Body of pancreas (tissue), 4 donors: ENCODE data around the gene VPS37D. TPM values are rescaled to one million over a fixed set of nuclear protein-coding genes. Genes with fewer than 3 reads are reported as not detected.
A peak's percentile ranks its signal among the peaks of the same experiment; 100 is the strongest.

Experiments used
- ATAC-seq: fragments of 150-250 bp; one replicate; pipeline ENCODE4 v1.9.1; 2016
- DNase-seq, 4 donors: peaks; one replicate each; pipeline ENCODE4 v3.0.0-alpha.2; 2019
- H3K27ac ChIP-seq, 4 donors: fragments of 200-600 bp; sonication (generic); 1 replicate in 3 of 4; 2 replicates in 1 of 4; pipeline versions ENCODE4 v1.5.1 to v1.6.1; 2016 to 2019; ENCODE audit warnings: mild to moderate bottlenecking in 1 of 4, mixed read lengths in 1 of 4, moderate library complexity in 1 of 4
- H3K27me3 ChIP-seq, 2 donors: fragments of 200-600 bp; sonication (generic); one replicate each; pipeline ENCODE4 v1.6.0; 2016; ENCODE audit warnings: mild to moderate bottlenecking in 1 of 2
- H3K36me3 ChIP-seq, 2 donors: fragments of 200-600 bp; sonication (generic); replicated peaks in 1 of 2; 2 replicates each; pipeline ENCODE4 v1.5.1; 2016; ENCODE audit warnings: low read depth in 2 of 2; ENCODE audit not compliant: insufficient read depth in 1 of 2
- H3K4me1 ChIP-seq: fragments of 200-600 bp; sonication (generic); one replicate; pipeline ENCODE4 v1.6.0; 2016
- H3K4me3 ChIP-seq, 2 donors: fragments of 200-600 bp; sonication (generic); 1 replicate in 1 of 2; 2 replicates in 1 of 2; pipeline ENCODE4 v1.5.1; 2016 to 2019
- H3K9me3 ChIP-seq, 3 donors: fragments of 200-600 bp; sonication (generic); 1 replicate in 2 of 3; 2 replicates in 1 of 3; pipeline ENCODE4 v1.5.1; 2016
- CTCF ChIP-seq, 7 experiments: fragments of 450-650 bp in 4 of 7; fragments of 200-600 bp in 3 of 7; sonication (generic) in 3 of 7; IDR thresholded peaks; one replicate each; pipeline ENCODE4 v1.5.1; 2016 to 2019; ENCODE audit warnings: antibody characterized with exemption in 7 of 7
- POLR2A ChIP-seq, 3 donors: fragments of 450-650 bp; IDR thresholded peaks; one replicate each; pipeline ENCODE4 v1.6.1; 2016; ENCODE audit warnings: antibody characterized with exemption in 3 of 3, mild to moderate bottlenecking in 2 of 3
- WGBS, 2 donors: methylation state at CpG; one replicate each; pipeline ENCODE4 v1.1.5; 2017; 5-methylcytosine and 5-hydroxymethylcytosine counted together
- intact Hi-C: fragments of 100-400 bp; cut with DNase I; formaldehyde crosslinking; loops from one replicate; pipeline ENCODE4 v1.15.1; 2023
- total RNA-seq, 2 donors: library from RNA; depleted of rRNA; stranded (reverse); fragments of >200 nt; gene quantifications; one replicate each; pipeline ENCODE4 v1.1.0, GENCODE V29; 2016

VPS37D gene
- total RNA-seq, 2 donors from 2014 or later = 1.3 to 6.0 TPM

- TF ChIP-seq POLR2A (IDR thresholded peaks at IDR 0.05) (no peak), CTCF (IDR thresholded peaks at IDR 0.05) (no peak)
- no peak for ATAC-seq
- intact Hi-C loops = loop anchor here (5.0 kb wide), 1 partner anchor 105 kb away; no protein-coding TSS in a partner anchor
- H3K4me3 ChIP-seq = no peak overlapping the region
- no peaks in the 10 kb centered on the region for H3K9me3 ChIP-seq
- H3K36me3 ChIP-seq = no peaks in the 10 kb centered on the region
- DNase-seq = no peak
- no peak overlapping the region for H3K27ac ChIP-seq
- H3K27me3 ChIP-seq = no peaks in the 10 kb centered on the region
- 78 to 86% methylated on average over 11 to 13 of the region's 13 CpGs for WGBS, 2 donors
- H3K4me1 ChIP-seq = peaks cover 34% of the 10 kb centered on the region
These were observed 49.6 kb downstream of the VPS37D start for GRCh38 chr7:73717025-73717807.

GRCh38 chr7:73717991-73718405, 50.4 kb downstream of the VPS37D start:
- Histone ChIP-seq H3K9me3 (no peaks in the 10 kb centered on the region), H3K27me3 (no peaks in the 10 kb centered on the region), H3K4me1 (peaks cover 34% of the 10 kb centered on the region), H3K36me3 (no peaks in the 10 kb centered on the region), H3K4me3 (no peak overlapping the region), H3K27ac (no peak overlapping the region)
- 72 to 74% methylated on average over 5 to 10 of the region's 10 CpGs for WGBS, 2 donors
- DNase-seq (peak in 1 of 4 donors; percentile 28), ATAC-seq (no peak)
- TF ChIP-seq POLR2A (IDR thresholded peaks at IDR 0.05) (no peak), CTCF (IDR thresholded peaks at IDR 0.05) (no peak)
- intact Hi-C loops = loop anchor here (5.0 kb wide), 1 partner anchor 106 kb away; no protein-coding TSS in a partner anchor

GRCh38 chr7:73718438-73718881, 50.8 kb downstream of the VPS37D start:
- Histone ChIP-seq H3K4me3 (peak overlapping the region in 1 of 2 donors; percentile 51), H3K9me3 (no peaks in the 10 kb centered on the region), H3K27me3 (no peaks in the 10 kb centered on the region), H3K36me3 (no peaks in the 10 kb centered on the region), H3K27ac (no peak overlapping the region), H3K4me1 (peaks cover 34% of the 10 kb centered on the region)
- 7 to 61% methylated on average over 3 to 9 of the region's 9 CpGs for WGBS, 2 donors
- TF ChIP-seq CTCF (IDR thresholded peaks at IDR 0.05) (no peak), POLR2A (IDR thresholded peaks at IDR 0.05) (no peak)
- ATAC-seq = no peak
- intact Hi-C loops = loop anchor here (5.0 kb wide), 1 partner anchor 106 kb away; no protein-coding TSS in a partner anchor
- no peak for DNase-seq

- H3K27me3 ChIP-seq = no peaks in the 10 kb centered on the region
- intact Hi-C loops = loop anchor here (5.0 kb wide), 1 partner anchor 107 kb away; no protein-coding TSS in a partner anchor
- peaks cover 34% of the 10 kb centered on the region for H3K4me1 ChIP-seq
- no peak for TF ChIP-seq POLR2A (IDR thresholded peaks at IDR 0.05)
- TF ChIP-seq CTCF (IDR thresholded peaks at IDR 0.05) = no peak
- H3K9me3 ChIP-seq = no peaks in the 10 kb centered on the region
- peak within 1 kb of the TSS; percentile 51 to 66 for H3K4me3 ChIP-seq
- ATAC-seq = peak; percentile 90
- WGBS, 2 donors = 0% methylated on average over 65 of the region's 96 CpGs; no CpG with 5 or more reads in 1 of the 2 donors
- H3K27ac ChIP-seq = no peak within 1 kb of the TSS
- no peaks in the 10 kb centered on the region for H3K36me3 ChIP-seq
- peak; percentile 74 to 81 (median 78) for DNase-seq
These were observed 51.5 kb downstream of the VPS37D start, which contains the start of gene STX1A for GRCh38 chr7:73718905-73719805. Gene STX1A, minus strand, starts transcription at chr7:73719669. Its CDS starts 38 bp downstream, at chr7:73719631.
